Mesendoderm (in vitro differentiated cells): ENCODE measurements around the gene PRPS1.
A peak's percentile ranks its signal among the peaks of the same experiment; 100 is the strongest.

Experiments used
- DNase-seq: peaks from one replicate; pipeline ENCODE4 v3.0.0; 2013
- H2AK5ac ChIP-seq: 2 replicates; pipeline ENCODE4 v1.6.1; 2013; ENCODE audit warnings: low read length, inconsistent platforms
- H2BK120ac ChIP-seq: 2 replicates; pipeline ENCODE4 v1.6.1; 2013; ENCODE audit warnings: low read depth, mild to moderate bottlenecking, low read length, moderate library complexity, mixed read lengths
- H2BK15ac ChIP-seq: replicated peaks from 2 replicates; pipeline ENCODE4 v1.6.1; 2013; ENCODE audit warnings: low read depth, mild to moderate bottlenecking, moderate library complexity
- H2BK5ac ChIP-seq: 2 replicates; pipeline ENCODE4 v1.6.1; 2013; ENCODE audit warnings: low read length, inconsistent platforms
- H3K18ac ChIP-seq: 2 replicates; pipeline ENCODE4 v1.6.1; 2013; ENCODE audit warnings: mild to moderate bottlenecking, low read length, mixed read lengths
- H3K23ac ChIP-seq: one replicate; pipeline ENCODE4 v1.6.1; 2013; ENCODE audit warnings: low read length
- H3K27ac ChIP-seq: 2 replicates; pipeline ENCODE4 v1.5.1; 2013; ENCODE audit warnings: low read depth, mild to moderate bottlenecking, inconsistent platforms, low read length, moderate library complexity
- H3K27me3 ChIP-seq: 2 replicates; pipeline ENCODE4 v1.6.1; 2013; ENCODE audit warnings: low read length, control low read depth, mild to moderate bottlenecking, inconsistent platforms; ENCODE audit not compliant: insufficient read depth, poor library complexity
- H3K36me3 ChIP-seq: 2 replicates; pipeline ENCODE4 v1.6.1; 2013; ENCODE audit warnings: low read length, inconsistent platforms; ENCODE audit not compliant: control insufficient read depth, insufficient read depth
- H3K4ac ChIP-seq: one replicate; pipeline ENCODE4 v1.6.1; 2013; ENCODE audit warnings: low read depth, mild to moderate bottlenecking, low read length, moderate library complexity
- H3K4me1 ChIP-seq: 2 replicates; pipeline ENCODE4 v1.6.1; 2013; ENCODE audit warnings: low read depth, low read length, inconsistent platforms; ENCODE audit not compliant: control insufficient read depth
- H3K4me2 ChIP-seq: 2 replicates; pipeline ENCODE4 v1.6.1; 2013; ENCODE audit warnings: low read length
- H3K4me3 ChIP-seq: 2 replicates; pipeline ENCODE4 v1.5.1; 2013; ENCODE audit warnings: mild to moderate bottlenecking, low read length
- H3K56ac ChIP-seq: one replicate; pipeline ENCODE4 v1.6.1; 2013; ENCODE audit warnings: low read length
- H3K79me1 ChIP-seq: 2 replicates; pipeline ENCODE4 v1.6.1; 2013; ENCODE audit warnings: low read length, inconsistent platforms
- H3K79me2 ChIP-seq: 2 replicates; pipeline ENCODE4 v1.6.1; 2013; ENCODE audit warnings: mild to moderate bottlenecking, low read length; ENCODE audit not compliant: control insufficient read depth, insufficient read depth
- H3K9ac ChIP-seq: 2 replicates; pipeline ENCODE4 v1.6.1; 2013; ENCODE audit warnings: low read length, inconsistent platforms
- H4K5ac ChIP-seq: one replicate; pipeline ENCODE4 v1.6.1; 2013; ENCODE audit warnings: low read length
- H4K8ac ChIP-seq: one replicate; pipeline ENCODE4 v1.6.1; 2013; ENCODE audit warnings: low read depth, mild to moderate bottlenecking, control low read depth, low read length, moderate library complexity
- WGBS: extraction: QIAGEN DNeasy Blood & Tissue Kit; methylation state at CpG from one replicate; pipeline ENCODE4 v1.1.7; 2013; ENCODE audit warnings: low lambda C conversion rate, missing lambda C conversion rate; ENCODE audit not compliant: insufficient coverage; ENCODE audit errors: extremely low coverage; 5-methylcytosine and 5-hydroxymethylcytosine counted together

The PRPS1 gene

DNA sequence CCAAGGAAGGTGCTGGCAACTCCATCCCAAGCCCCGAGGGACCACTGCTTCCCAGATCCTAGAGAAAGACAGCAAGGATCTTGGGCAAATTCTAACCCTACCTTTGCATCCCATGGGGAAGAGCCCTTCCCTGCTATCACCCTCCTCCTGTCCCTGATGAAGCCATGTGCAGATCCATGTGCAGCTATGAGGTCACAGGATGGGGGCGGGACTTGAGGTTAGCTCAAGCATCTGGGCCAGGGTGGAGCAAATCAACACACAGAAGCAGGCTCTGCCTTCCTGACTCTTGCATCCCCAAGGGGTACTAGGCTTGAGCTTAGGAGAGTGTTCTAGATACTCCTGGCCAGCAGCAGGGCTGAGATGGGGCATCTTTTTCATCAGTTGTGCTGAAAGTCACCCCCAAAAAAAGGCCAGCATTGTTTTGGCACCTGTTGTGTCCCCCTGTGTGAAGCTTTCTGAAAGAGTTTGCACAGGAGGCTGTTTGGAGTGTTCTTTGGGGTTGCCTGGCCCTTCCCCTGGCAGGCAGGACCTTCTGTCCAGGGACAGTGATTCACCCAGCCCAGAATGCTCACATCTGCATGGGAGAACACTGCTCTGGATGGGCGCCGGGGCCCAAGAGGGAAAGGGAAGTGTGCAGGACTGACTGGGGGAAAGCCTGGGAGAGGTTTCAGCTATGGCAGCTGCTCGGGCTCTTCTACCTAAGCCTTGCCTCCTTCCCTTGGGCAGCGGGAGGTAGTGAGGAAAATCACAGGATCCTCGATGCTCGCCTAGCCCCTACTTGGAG lies 50.8 kb downstream of the PRPS1 start:
- WGBS = no CpG with 5 or more reads among the region's 8 CpGs
- H4K5ac ChIP-seq = no peak overlapping the region
- H4K8ac ChIP-seq = no peak overlapping the region
- H2BK120ac ChIP-seq = no peak overlapping the region
- no peak overlapping the region for H3K4me2 ChIP-seq
- H3K56ac ChIP-seq = no peak overlapping the region
- no peak overlapping the region for H3K23ac ChIP-seq
- H3K4ac ChIP-seq = no peak overlapping the region
- H2BK15ac ChIP-seq = no peak overlapping the region
- no peak overlapping the region for H2BK5ac ChIP-seq
- H3K27me3 ChIP-seq = no peaks in the 10 kb centered on the region
- H3K36me3 ChIP-seq = no peaks in the 10 kb centered on the region
- no peak for DNase-seq
- no peak overlapping the region for H3K27ac ChIP-seq
- no peak overlapping the region for H2AK5ac ChIP-seq
- no peak overlapping the region for H3K18ac ChIP-seq
- H3K4me1 ChIP-seq = peaks cover 1% of the 10 kb centered on the region
- no peaks in the 10 kb centered on the region for H3K79me1 ChIP-seq
- no peak overlapping the region for H3K9ac ChIP-seq
- no peaks in the 10 kb centered on the region for H3K79me2 ChIP-seq
- H3K4me3 ChIP-seq = no peak overlapping the region

GRCh38 chrX:107682256-107682655 lies 53.9 kb downstream of the PRPS1 start:
- Histone ChIP-seq H2BK120ac (no peak overlapping the region), H2BK15ac (no peak overlapping the region), H3K9ac (no peak overlapping the region), H3K56ac (no peak overlapping the region), H3K36me3 (no peaks in the 10 kb centered on the region), H3K27me3 (no peaks in the 10 kb centered on the region), H3K23ac (no peak overlapping the region), H3K27ac (no peak overlapping the region), H3K4me3 (no peak overlapping the region), H2BK5ac (no peak overlapping the region), H3K79me1 (no peaks in the 10 kb centered on the region), H3K4ac (no peak overlapping the region), H3K4me2 (no peak overlapping the region), H4K8ac (no peak overlapping the region), H4K5ac (no peak overlapping the region), H2AK5ac (no peak overlapping the region), H3K79me2 (no peaks in the 10 kb centered on the region), H3K4me1 (no peaks in the 10 kb centered on the region), H3K18ac (no peak overlapping the region)
- DNase-seq = no peak
- WGBS = no CpG with 5 or more reads among the region's 3 CpGs

DNA sequence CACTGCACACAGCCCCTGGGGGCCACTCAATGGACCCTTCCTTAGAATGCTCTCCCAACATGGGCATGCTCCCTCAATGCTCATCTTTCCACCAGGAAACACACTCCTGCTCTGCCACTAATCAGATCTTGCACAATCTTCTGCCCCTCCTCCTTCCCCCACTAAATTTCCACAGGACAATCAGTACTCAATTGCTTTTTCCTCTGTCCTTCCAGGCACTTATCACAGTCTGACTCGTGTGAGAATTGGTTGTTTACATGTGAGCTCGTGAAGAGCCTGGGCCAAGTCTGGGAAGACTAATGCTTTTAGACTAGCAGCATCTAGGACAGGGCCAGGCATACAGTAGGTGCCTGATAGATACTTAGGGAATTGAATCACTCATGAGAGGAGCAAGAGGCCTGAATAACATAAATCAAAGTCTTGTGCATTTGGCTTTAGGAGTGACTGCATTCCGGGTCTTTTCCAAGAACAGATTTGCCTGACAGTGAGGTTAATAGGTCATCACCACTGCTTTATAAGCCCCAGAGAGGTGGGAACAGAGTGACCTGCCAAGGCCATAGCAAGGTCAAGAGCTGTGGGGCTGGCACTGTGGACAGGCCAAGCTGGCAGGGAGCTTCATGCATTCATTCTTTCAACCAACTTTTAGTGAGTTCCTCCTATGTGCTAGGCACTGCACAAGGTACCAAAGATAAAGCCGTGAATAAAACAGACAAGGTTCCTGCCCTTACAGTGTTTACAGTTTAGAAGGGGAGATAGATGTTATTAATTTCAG lies 55.0 kb downstream of the PRPS1 start:
- Histone ChIP-seq H3K9ac (no peak overlapping the region), H2BK15ac (no peak overlapping the region)

DNA sequence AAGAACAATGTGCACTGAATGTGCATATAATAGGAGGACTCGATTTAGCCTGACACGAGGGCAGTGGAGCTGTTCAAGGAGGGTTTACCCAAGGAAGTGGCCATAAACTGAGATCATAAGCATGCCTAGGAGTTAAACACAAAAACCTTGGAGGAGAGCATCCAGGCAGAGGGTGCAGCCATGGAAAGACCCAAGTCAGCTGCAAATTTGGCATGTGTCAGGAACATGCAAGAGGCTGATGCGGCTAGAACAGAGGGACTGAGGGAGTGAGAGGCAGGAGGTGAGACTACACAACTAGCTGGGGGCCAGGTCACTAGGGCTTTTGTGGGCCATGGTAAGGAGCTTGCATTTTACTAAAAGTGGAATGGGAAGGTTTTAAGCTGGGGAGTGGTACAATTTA lies 55.6 kb downstream of the PRPS1 start:
- Histone ChIP-seq H3K36me3 (no peaks in the 10 kb centered on the region), H3K4me3 (no peak overlapping the region), H4K5ac (no peak overlapping the region), H2BK15ac (no peak overlapping the region), H4K8ac (no peak overlapping the region), H3K79me2 (no peaks in the 10 kb centered on the region), H3K4ac (no peak overlapping the region), H3K4me2 (no peak overlapping the region), H2BK120ac (no peak overlapping the region), H3K27me3 (no peaks in the 10 kb centered on the region), H3K9ac (no peak overlapping the region), H2BK5ac (no peak overlapping the region), H3K18ac (no peak overlapping the region), H2AK5ac (no peak overlapping the region), H3K27ac (no peak overlapping the region), H3K23ac (no peak overlapping the region), H3K56ac (no peak overlapping the region), H3K4me1 (no peaks in the 10 kb centered on the region), H3K79me1 (no peaks in the 10 kb centered on the region)
- WGBS = no CpG with 5 or more reads among the region's 3 CpGs
- DNase-seq = no peak

More for the DNA sequence above, 55.0 kb downstream of the PRPS1 start:
- Histone ChIP-seq H3K18ac (no peak overlapping the region), H2AK5ac (no peak overlapping the region), H3K4me2 (no peak overlapping the region), H4K5ac (no peak overlapping the region), H3K27me3 (no peaks in the 10 kb centered on the region), H3K79me1 (no peaks in the 10 kb centered on the region), H3K4me3 (no peak overlapping the region), H4K8ac (no peak overlapping the region), H3K56ac (no peak overlapping the region), H3K27ac (no peak overlapping the region), H3K4ac (no peak overlapping the region), H3K79me2 (no peaks in the 10 kb centered on the region), H2BK120ac (no peak overlapping the region), H3K23ac (no peak overlapping the region), H3K36me3 (no peaks in the 10 kb centered on the region), H2BK5ac (no peak overlapping the region), H3K4me1 (no peaks in the 10 kb centered on the region)
- no peak for DNase-seq
- no CpG with 5 or more reads among the region's 4 CpGs for WGBS

GRCh38 chrX:107684956-107685385 lies 56.7 kb downstream of the PRPS1 start:
- Histone ChIP-seq H3K9ac (no peak overlapping the region), H3K27ac (no peak overlapping the region), H2BK120ac (no peak overlapping the region), H3K4me3 (no peak overlapping the region), H3K27me3 (no peaks in the 10 kb centered on the region), H3K4ac (no peak overlapping the region), H2BK15ac (no peak overlapping the region), H3K23ac (no peak overlapping the region), H3K36me3 (no peaks in the 10 kb centered on the region), H4K5ac (no peak overlapping the region), H3K4me1 (no peaks in the 10 kb centered on the region), H3K56ac (no peak overlapping the region), H3K79me2 (no peaks in the 10 kb centered on the region), H2AK5ac (no peak overlapping the region), H3K4me2 (no peak overlapping the region), H3K79me1 (no peaks in the 10 kb centered on the region), H3K18ac (no peak overlapping the region), H4K8ac (no peak overlapping the region), H2BK5ac (no peak overlapping the region)
- no CpG with 5 or more reads among the region's 5 CpGs for WGBS
- peak; percentile 80 for DNase-seq
